HG03196 (cell line): ENCODE measurements around the gene ELAC2.
"Not testable (repeated sequence)": the region's sequence is repeated elsewhere in the genome, so short reads cannot be mapped to it uniquely, and the experiment has no call there.

Experiments
- ATAC-seq: cut with Tn5 transposase; IDR thresholded peaks from one replicate; pipeline ENCODE4 v1.9.1; 2021; ENCODE audit not compliant: unreplicated experiment

The ELAC2 gene

DNA sequence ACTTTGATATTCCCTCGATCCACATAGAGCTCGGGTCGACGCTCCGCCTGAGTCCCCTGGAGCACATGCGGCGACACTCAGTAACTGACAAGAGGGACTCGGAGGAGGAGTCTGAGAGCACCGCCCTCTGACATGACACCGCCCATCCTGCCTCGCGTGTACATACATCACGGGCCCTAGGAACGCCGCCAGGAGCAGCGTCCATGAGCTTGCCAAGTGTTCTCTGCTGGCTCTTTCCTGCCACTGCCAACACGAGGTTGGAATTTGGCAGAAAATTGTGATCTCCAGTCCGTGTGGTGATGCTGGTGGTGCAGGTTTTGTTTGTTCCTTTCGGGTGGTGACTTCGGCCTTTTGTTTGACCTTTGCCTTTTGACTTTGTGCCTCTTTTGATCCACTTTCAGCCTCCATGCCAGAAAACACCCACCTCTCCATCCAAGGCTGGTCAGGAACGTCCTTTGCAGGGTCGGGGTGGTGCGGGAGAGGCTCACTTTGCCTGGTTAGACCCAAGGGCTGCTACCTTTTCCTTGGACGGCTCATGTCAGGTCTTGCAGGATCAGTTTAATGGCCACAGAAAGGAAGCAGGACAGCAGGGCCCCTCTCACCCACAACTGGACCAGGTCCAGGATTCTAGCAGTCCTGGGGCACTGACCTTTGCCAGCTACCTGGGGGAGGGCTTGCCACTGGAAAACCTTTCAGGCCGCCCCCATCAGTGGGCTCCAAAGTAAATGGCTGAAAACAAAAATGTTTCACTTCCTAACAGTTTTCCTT, 27.6 kb downstream of the ELAC2 start:
- ATAC-seq, result no peak

DNA sequence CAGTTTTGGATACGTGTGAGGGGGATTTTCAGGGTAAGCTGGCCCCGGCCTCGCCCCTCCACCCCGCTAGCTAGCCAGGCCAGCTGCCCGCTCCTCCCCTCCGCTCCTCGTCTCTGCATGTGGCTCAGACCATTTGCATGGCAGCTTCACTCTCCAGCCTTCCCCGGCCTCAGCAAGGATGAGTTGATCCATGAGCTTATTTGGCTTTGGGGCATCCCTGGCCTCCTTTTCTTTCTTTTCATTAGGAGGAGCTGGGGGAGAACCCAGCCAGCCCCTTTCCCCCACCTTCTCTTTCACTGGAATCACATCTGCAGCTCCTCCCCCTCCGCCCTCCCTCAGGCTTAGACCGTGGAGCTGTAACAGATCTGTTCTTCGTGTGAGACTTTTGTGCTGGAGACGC, 30.7 kb downstream of the ELAC2 start:
- no peak for ATAC-seq

DNA sequence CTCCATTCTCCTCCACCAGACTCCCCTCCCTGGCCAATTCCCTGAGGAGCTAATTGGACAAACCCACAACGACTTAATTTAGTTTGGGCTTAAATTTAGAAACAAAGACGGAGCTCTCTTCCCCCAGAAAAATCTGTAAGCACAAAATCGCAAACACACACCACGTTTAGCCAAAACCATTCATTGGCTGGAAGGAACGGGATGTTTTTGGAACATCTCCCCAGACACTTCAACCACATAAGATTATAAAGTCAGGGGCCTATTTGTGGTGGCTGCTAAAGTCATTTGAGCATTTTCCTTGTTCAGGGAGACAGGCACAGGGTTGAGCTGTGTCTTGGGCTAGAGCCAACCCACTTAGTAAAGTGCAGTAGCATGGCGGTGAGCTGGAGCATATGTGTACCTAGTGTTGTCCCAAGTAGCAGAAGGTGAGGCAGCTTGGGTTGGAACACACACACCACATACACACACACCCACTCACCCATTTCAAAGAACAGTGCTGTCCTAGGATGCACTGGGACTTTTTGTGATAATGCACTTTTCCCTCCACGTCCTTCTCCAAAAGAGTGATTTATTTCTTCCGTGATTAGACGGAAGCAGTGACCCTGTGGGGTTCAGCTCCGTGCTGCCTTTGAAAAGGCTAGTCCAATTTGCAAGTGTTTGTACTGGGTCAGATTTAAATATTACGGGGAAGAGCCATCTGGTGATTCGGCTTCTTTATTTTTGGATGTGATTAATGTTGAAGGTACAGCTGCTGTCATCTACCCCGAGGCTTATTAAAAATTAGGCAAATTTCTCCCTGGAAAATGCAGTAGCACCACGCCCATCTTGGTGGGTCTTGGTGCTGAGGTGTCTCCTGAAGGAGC, 32.2 kb downstream of the ELAC2 start:
- ATAC-seq, result no peak

DNA sequence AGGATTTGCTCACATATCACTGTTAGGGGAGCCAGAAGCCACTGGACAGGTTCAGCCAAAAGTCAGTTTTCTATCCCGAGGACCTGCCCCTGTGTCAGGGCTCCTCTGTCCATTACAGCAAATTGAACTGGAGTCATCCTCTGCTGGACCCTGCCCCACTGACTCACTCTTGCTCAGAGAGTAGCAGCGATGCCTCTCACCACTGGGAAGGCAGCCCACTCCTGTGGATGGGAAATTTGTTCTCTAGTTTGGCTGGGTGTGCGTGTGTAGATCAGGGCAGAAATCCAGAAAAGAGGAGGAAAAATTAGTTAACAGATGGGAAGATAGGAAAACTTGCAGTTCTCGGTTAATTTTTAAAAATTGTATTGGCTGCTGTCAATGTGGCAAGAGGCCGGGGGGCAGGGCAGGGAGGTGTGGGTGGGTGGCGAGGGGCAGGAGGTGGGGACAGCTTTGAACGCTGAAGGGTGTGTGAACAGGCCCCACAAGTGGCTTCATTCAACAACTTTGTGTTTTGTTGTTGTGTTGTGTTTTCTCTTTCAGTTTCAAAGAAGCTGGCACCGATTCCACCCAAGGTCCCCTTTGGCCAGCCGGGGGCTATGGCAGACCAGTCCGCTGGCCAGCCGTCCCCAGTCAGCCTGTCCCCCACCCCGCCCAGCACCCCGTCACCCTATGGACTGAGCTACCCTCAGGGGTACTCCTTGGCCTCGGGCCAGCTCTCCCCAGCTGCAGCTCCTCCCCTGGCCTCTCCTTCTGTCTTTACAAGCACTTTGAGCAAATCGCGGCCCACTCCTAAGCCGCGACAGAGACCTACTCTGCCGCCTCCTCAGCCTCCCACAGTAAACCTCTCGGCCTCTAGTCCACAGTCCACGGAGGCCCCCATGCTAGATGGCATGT, 33.6 kb downstream of the ELAC2 start:
- no peak for ATAC-seq

DNA sequence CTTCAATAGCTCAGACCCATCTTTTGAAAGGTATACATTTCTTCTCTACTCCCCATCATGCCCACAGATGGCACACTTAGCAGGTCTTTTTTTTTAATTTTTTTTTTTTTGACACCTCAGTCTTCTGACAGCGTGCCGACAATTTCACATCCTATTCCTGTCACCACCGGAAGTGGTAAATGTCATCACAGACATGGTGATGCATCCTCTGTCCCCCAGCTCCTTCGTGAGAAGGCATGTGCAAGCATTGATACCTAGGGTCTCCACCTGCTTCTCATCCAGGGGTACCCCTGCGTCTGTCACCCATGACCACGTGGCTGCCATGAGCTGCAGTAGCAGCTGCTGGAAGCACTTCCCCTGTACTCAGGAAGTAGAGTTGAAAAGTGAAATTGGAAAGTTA, 35.6 kb downstream of the ELAC2 start:
- ATAC-seq, result no peak

DNA sequence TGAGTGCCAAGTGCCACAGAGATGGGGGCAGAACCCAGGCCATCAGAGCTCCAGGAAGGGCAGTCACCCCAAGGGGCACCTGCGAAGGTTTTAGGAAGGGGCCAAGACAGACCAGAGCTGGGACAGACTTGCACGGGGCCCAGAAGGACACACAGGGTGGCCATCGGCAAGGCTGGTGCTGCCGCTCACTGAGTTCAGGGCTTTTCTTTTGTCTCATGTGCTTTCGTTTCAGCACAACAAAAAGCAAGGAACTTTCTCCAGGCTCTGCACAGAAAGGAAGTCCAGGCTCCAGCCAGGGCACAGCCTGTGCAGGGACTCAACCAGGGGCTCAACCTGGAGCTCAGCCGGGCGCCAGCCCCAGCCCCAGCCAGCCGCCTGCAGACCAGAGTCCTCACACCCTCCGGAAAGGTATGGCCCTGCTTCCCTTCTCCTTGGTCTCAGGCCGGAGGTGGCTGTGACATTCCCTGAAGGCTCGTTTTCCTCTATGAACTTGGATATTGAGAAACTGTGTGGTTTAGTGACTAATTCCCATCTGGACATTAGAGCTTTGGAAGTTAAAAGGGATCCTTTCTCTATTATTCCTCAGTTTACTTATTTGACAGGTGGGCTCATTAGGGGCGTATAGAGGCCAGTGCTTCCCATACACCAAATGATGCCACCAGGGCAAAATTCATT, 37.9 kb downstream of the ELAC2 start:
- no peak for ATAC-seq

DNA sequence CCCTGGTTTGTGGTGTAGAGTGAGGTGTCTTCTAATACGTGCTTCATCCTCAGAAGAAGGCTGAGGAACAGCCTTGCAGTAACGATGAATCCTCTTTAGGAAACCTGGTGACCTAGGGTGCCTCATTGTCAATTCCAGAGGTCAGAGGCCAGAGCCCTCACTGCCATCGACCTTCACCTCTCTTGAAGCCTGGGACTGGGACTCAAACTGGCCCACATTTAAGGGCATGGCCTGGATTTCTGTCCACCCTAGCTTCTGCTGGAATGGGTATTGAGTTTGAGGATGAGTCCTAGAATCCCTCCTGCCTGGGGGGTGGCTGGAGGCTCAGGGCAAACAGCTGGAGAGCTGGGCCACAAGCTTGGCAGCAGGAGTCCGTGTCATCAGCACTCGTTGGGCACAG, 38.6 kb downstream of the ELAC2 start:
- ATAC-seq, result no peak

DNA sequence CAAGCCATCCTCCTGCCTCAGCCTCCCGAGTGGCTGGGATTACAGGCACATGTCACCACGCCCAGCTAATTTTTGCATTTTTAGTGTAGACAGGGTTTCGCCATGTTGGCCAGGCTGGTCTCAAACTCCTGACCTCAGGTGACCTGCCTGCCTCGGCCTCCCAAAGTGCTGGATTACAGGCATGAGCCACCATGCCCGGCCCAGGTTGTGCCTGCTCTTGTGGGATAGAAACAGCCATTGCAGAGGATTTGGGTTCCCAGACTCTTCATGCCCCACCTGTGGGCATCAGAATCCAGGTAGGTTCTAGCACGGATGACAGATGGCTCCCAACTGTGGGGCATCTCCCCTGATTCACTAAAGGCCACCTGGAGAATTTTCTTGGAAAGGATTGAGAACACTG, 39.0 kb downstream of the ELAC2 start:
- not testable (repeated sequence) for ATAC-seq

DNA sequence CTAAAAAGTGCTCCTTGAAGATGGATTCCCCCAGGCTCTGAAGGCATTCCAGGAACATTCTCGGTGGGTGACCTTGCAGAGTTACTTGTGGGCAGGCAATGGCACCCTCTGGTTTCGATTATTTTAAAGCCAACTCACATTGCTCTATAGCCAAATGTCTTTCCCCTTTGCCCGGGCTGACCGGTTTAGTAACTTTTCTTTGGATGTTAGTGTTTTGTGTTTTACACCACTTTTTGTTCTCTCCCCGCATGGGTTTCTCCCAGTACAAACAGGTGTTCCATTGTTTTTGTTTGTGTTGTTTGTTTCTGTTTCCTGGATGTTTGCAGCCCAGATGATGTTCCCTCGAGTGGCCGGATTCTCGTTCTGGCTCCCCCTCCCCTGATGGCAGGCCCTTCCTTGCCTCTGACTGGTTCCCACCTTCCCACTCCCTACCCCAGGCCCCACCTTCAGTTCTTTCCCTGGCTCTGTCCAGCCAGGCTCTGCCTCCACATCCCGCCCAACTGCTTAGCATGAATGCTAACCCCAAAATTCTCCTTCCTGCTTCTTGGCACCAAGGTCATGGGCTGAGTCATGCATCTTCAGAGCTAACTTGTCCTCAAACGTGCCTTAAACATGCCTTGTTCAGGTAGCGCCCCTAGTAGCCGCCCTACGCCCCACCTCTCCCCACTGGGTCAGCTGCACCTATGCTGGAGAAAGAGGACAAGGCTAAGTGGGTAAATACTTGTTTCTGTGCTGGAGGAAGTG, 40.6 kb downstream of the ELAC2 start:
- no peak for ATAC-seq

DNA sequence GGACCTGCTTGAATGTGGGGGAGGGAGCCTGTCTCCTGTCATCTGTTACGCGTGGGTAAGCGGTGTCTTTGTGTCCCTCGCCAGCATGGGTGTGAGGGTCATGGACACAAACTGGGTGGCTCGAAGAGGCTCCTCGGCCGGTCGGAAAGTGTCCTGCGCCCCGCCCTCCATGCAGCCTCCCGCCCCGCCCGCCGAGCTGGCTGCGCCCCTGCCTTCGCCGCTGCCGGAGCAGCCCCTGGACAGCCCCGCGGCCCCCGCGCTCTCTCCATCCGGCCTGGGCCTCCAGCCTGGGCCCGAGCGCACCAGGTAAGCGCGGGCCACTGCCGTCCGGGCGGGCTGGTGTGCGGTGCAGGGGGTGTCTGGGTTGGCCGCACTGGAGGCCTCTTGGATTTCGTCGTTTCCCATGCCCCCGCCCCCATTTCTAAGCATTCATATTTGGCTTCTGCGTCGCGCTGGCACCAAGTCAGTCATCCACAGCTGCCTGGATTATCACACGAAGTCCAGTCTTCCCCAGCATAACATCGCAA, 43.8 kb downstream of the ELAC2 start:
- no peak for ATAC-seq

DNA sequence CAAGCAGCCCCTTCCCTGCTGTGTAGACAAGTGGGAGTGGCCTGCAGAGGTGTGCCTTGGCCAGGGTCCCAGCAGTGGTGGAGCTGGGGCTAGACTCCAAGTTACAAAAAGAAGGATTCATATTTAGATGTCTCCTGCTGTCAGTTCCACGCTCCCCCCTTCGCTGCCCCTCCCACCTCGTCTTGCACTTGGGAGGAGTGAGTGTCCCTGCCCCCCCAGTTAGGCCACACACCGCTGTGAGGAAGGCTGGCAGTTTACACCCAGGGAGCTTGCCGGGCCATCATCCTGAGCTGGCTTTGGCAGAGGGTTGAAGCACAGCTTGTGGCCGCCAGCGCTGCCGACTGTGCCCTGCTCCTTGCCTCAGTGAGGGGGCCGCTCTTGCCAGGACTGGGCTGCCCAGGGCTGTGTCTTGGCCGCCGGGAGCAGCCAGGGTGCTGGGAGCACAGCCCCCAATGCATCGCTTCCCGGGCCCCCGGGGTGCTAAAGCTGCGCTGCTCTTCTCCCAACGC, 44.3 kb downstream of the ELAC2 start:
- no peak for ATAC-seq

DNA sequence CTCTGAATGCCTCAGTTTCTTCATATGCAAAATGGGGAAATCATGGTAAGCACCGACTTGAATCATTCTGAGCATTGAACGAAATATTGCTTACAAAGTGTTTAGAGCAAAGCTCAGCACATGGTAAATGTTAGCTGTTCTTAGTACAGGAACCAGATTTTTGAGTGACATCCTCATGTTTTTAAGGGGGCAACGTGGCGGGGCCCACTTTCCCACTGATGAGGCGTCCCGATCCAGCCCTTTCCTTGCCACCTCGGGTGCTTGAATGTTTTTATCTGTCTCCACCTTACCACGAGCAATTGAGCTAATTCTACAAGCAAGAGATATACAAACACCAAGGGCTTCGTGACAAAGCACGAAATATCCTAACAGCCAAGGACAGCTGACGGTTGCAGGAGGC, 49.9 kb downstream of the ELAC2 start:
- no peak for ATAC-seq

DNA sequence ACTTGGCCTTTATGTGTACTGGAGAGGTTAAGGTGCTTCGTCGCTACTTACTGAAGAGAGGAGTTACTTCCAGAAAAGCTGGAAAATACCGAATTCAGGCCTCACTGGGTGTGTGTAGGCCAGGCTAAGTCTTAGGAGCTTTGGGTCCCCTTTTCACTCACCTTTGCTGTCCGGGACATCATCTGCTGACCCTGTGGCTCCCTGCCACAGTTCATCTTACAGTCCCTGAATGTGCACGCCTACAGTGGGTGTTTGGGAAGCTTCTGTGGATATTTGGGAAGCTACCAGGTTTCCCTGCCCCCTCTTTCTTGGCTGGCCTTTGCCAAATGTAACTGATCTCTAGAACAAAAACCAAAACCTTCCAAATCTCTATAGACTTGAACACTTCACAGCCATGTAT, 51.4 kb downstream of the ELAC2 start:
- no peak for ATAC-seq

DNA sequence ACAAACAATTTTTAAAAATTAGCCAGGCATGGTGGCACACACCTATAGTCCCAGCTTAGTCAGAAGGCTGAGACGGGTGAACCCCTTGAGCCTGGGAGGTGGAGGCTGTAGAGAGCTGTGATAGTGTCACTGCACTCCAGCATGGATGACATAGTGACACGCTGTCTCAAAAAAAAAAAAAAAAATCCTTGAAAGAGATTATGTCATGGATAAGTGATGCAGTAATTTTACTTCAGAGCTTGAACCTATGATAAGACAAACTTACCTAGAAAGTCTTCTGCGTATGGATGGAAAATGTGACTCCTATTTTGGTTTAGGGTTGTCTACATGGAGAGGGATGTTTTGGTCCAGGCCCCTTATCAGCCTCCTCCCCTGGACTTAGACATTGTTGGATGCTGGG, 51.8 kb downstream of the ELAC2 start:
- ATAC-seq, result no peak

DNA sequence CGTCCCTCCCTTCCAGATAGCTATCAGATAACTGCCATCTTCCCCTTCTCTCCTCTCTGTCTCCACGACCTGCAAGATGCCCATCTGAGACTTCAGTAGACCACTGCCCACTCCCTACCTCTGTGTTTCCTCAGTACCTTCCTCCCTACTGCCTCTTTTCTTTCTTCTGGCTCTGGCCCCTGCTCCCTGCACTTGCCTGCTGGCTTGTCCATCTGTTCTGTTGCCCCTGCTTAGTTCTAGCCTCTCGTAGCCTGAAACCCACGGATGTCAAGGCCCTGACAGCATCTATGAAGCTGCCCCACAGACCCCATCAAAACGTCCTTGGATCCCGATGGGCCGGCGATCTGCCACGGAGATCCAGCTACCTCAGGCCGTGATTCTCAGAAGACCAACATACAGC, 53.0 kb downstream of the ELAC2 start:
- no peak for ATAC-seq

DNA sequence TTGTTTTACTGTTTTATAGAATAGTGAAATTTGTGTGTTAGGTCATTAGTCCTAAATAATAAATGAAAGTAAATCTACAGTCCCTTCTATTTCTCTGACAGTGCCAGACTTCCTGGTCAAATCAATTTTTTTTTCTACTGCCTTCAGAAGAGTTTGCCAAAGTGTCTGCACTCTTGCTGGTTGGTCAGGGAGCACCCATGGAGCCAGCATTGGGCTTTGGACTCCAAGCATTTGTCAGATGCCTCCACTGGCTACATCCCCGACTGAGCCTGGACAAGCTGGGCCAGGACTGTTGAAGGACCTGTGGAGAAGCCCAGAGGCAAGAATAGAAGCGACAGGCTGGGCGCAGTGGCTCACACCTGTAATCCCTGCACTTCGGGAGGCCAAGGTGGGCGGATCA, 53.7 kb downstream of the ELAC2 start:
- no peak for ATAC-seq

DNA sequence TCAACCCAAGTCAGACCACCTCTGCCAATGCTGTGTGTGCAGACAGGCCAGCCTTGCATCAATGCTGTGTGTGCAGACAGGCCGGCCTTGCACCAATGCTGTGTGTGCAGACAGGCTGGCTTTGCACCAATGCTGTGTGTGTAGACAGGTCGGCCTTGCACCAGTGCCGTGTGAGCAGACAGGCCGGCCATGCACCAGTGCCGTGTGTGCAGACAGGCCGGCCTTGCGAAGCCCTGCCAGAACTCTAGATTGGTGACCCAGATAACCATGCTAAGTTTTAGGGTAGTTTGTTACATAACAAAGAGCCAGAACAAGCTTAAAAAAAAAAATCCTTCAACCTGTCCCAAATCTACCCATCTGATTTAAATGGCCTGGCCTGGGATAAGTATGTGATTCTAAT, 54.3 kb downstream of the ELAC2 start:
- no peak for ATAC-seq

DNA sequence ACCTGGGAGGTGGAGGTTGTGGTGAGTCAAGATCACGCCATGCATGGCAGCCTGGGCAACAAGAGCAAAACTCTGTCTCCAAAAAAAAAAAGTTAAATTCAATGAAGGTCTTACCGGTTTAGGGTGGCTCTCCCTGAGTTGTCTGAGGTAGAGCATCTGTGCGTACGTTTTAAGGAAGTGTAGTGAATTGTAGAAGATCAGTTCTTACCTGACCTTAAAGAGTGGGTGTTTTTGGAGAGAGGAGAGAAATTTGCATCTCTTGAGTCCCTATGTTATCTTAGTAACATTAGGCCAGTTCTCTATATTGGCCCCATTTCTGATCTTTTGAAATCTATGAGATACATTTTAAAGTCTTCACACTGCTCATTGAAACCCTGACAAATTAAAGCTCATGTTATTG, 56.2 kb downstream of the ELAC2 start:
- ATAC-seq, result no peak

DNA sequence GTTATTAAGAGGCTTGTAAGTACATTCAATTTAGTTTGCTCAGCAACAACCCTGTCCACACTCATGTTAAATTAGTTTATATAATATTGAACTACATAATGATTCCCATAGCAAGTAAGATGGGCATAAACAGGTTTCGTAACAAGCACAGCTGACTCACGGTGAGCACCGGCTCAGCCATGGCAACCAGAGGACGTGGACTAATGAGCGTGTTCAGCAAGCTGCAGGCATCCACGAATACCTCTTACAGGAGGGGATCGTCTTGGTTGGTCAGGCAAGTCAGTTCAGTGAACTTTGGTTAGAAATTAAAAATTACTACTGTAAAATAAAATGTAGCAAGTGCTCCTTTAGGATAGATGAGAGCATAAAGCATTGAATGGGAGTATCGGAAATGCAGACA, 58.4 kb downstream of the ELAC2 start:
- ATAC-seq, result no peak

DNA sequence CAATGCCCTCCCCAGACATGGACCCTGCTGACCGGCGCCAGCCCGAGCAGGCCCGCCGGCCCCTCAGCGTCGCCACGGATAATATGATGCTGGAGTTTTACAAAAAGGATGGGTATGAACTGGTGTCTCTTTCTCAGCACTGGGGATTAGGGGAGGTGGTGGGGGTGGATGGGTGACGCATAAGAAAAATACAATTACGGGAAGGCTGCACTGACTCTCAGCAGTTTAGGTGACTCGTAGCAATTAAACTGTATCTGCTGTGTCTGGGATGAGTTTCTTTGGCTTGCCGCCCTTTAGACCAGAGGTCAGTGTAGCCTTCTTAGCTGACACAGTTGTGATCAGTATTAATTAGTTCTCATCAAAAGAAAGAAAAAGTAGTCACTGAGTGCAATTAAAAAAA, 59.0 kb downstream of the ELAC2 start:
- no peak for ATAC-seq
